ENCODE results near the gene BFSP2. TPM values are rescaled to one million over a fixed set of nuclear protein-coding genes. Genes with fewer than 3 reads are reported as not detected.

The BFSP2 gene
- total RNA-seq, 1 donor from 2014 or later: not detected

DNA sequence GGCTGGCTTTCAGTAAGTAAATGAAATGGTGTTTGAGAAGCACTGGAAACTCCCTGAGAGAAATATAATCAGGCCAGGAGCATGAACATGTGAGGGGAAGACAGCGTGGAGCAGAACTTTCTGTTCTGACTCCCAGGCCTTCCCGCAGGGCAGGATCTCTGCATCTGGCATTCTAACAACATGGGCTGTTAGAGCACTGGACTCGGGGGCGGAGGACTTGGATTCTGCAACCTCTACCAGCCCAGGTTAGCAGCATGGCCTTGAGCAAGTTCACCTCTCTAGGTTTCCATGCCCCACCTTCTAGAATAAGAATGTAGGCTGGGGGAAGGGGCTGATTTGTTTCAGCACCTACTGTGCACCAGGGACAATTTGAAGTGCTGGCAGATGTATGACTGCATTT is 12.5 kb upstream of the BFSP2 start:
- Mint-ChIP-seq H3K9me3 (ENCODE audit: unreplicated experiment) (no peaks in the 10 kb centered on the region), H3K36me3 (ENCODE audit: unreplicated experiment) (no peaks in the 10 kb centered on the region), H3K27ac (ENCODE audit: unreplicated experiment) (no peak overlapping the region), H3K27me3 (ENCODE audit: unreplicated experiment) (peaks cover 3% of the 10 kb centered on the region), H3K4me1 (ENCODE audit: unreplicated experiment) (peaks cover 7% of the 10 kb centered on the region), H3K4me3 (ENCODE audit: unreplicated experiment) (no peak overlapping the region)
- no peak for DNase-seq (ENCODE audit: extremely low spot score, unreplicated experiment)
- TF ChIP-seq, protein P1, sequence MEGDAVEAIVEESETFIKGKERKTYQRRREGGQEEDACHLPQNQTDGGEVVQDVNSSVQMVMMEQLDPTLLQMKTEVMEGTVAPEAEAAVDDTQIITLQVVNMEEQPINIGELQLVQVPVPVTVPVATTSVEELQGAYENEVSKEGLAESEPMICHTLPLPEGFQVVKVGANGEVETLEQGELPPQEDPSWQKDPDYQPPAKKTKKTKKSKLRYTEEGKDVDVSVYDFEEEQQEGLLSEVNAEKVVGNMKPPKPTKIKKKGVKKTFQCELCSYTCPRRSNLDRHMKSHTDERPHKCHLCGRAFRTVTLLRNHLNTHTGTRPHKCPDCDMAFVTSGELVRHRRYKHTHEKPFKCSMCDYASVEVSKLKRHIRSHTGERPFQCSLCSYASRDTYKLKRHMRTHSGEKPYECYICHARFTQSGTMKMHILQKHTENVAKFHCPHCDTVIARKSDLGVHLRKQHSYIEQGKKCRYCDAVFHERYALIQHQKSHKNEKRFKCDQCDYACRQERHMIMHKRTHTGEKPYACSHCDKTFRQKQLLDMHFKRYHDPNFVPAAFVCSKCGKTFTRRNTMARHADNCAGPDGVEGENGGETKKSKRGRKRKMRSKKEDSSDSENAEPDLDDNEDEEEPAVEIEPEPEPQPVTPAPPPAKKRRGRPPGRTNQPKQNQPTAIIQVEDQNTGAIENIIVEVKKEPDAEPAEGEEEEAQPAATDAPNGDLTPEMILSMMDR (IDR thresholded peaks at IDR 0.05): no peak

GRCh38 chr3:133388696-133389395 is 11.0 kb upstream of the BFSP2 start:
- Mint-ChIP-seq H3K4me1 (ENCODE audit: unreplicated experiment) (peaks cover 7% of the 10 kb centered on the region), H3K4me3 (ENCODE audit: unreplicated experiment) (no peak overlapping the region), H3K36me3 (ENCODE audit: unreplicated experiment) (no peaks in the 10 kb centered on the region), H3K27ac (ENCODE audit: unreplicated experiment) (no peak overlapping the region), H3K9me3 (ENCODE audit: unreplicated experiment) (no peaks in the 10 kb centered on the region), H3K27me3 (ENCODE audit: unreplicated experiment) (no peaks in the 10 kb centered on the region)
- TF ChIP-seq, protein P1 (IDR thresholded peaks at IDR 0.05): no peak
- DNase-seq (ENCODE audit: extremely low spot score, unreplicated experiment): no peak

DNA sequence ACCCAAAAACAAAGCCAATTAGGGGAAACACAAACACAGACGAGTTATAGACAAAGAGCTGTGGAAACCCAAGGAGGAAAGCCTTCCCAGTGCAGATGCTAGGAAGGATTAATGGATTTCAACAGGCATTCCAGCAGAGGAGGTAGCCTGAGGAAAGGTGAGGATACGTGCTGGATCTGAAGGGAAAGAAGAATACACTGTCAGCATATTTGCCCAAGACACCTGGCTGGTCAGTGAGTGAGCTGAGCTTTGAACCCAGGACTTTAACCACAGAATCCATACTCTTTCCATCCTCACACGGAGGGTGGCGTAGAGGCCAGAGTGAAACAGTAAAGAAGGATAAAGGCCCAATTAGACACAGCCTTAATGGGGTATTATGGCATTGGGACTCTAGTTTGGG is 9.1 kb upstream of the BFSP2 start:
- H3K4me1 Mint-ChIP-seq (ENCODE audit: unreplicated experiment): no peaks in the 10 kb centered on the region
- no peak overlapping the region for H3K4me3 Mint-ChIP-seq (ENCODE audit: unreplicated experiment)
- no peak for DNase-seq (ENCODE audit: extremely low spot score, unreplicated experiment)
- TF ChIP-seq, protein P1 (IDR thresholded peaks at IDR 0.05): no peak
- H3K36me3 Mint-ChIP-seq (ENCODE audit: unreplicated experiment): peaks cover 3% of the 10 kb centered on the region
- H3K9me3 Mint-ChIP-seq (ENCODE audit: unreplicated experiment): peaks cover 6% of the 10 kb centered on the region
- H3K27ac Mint-ChIP-seq (ENCODE audit: unreplicated experiment): no peak overlapping the region
- H3K27me3 Mint-ChIP-seq (ENCODE audit: unreplicated experiment): no peaks in the 10 kb centered on the region

DNA sequence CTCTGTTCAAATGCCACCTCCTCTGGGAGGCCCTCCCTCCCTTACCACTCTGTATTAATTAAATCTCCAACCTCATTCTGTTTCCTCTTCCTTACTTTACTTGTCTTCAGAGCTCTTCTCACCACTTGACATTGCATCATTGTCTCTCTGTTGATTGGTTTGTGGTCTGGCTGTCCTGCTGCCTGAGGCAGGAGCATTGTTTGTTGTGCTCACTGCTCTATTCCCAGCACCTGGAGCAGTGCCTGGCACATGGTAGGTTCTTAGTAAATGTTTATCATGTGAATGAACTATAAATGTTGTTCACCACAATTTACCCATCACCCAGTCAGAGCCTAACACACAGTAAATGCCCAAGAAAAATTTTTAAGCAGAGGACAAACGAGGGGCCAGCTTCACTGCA is 6.7 kb upstream of the BFSP2 start:
- no peak overlapping the region for H3K27ac Mint-ChIP-seq (ENCODE audit: unreplicated experiment)
- DNase-seq (ENCODE audit: extremely low spot score, unreplicated experiment): no peak
- peaks cover 6% of the 10 kb centered on the region for H3K9me3 Mint-ChIP-seq (ENCODE audit: unreplicated experiment)
- H3K4me3 Mint-ChIP-seq (ENCODE audit: unreplicated experiment): no peak overlapping the region
- no peaks in the 10 kb centered on the region for H3K4me1 Mint-ChIP-seq (ENCODE audit: unreplicated experiment)
- peaks cover 3% of the 10 kb centered on the region for H3K36me3 Mint-ChIP-seq (ENCODE audit: unreplicated experiment)
- H3K27me3 Mint-ChIP-seq (ENCODE audit: unreplicated experiment): no peaks in the 10 kb centered on the region
- TF ChIP-seq, protein P1 (IDR thresholded peaks at IDR 0.05): no peak

DNA sequence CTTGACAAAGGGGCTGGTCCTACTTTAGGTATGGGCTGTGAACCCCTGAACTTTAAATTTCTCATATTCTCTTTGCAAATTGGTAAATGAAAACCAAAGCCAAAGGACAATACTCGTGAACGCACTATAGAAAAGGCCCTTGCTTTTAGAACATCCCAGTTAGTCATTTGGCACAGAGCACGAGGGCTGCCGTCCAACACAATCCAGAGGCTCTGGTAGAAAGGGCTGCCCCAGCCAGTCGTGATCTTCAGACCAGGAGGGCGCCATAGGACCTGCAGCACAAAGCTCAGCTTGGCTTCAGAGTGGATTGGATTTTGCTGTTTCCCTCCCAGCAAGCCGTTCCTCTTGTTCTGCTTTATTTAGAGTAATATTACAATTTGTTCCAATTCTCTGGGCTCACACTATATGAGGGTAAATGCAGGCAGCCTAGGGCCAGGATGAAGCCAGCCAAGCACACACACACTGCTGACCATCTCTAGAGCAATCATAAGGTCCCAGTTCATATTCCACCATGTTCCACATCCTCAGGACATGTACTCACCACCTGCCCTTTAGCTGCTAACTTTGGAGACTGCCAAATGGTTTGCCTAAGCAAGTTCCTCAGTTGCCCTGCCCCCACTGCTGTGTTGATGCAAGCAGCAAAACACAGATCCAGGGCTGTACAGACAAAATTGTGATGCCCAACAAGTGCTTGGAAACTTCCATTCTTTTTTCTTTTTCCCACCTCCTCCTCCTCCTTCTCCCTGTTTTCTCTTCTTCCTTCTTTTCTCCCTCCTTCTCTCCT is 6.0 kb upstream of the BFSP2 start:
- Mint-ChIP-seq H3K9me3 (ENCODE audit: unreplicated experiment) (peaks cover 6% of the 10 kb centered on the region), H3K27ac (ENCODE audit: unreplicated experiment) (no peak overlapping the region), H3K4me1 (ENCODE audit: unreplicated experiment) (no peaks in the 10 kb centered on the region), H3K27me3 (ENCODE audit: unreplicated experiment) (no peaks in the 10 kb centered on the region), H3K36me3 (ENCODE audit: unreplicated experiment) (peaks cover 3% of the 10 kb centered on the region), H3K4me3 (ENCODE audit: unreplicated experiment) (no peak overlapping the region)
- no peak for DNase-seq (ENCODE audit: extremely low spot score, unreplicated experiment)
- TF ChIP-seq, protein P1 (IDR thresholded peaks at IDR 0.05): no peak
